Fibroblast of lung (primary cell): ENCODE measurements around the gene CAVIN2.

ENCODE experiments used
- EZH2 ChIP-seq: IDR thresholded peaks from 2 replicates; pipeline ENCODE4 v1.5.1; 2012; ENCODE audit warnings: low read length, control low read depth, mild to moderate bottlenecking; ENCODE audit errors: missing control alignments
- TF ChIP-seq, protein P1 (sequence below), 2 donors: IDR thresholded peaks in 1 of 2; conservative IDR thresholded peaks in 1 of 2; 1 replicate in 1 of 2; 2 replicates in 1 of 2; pipeline ENCODE4 v1.5.1; 2011 to 2012; ENCODE audit warnings: low read length in 2 of 2, control low read depth in 1 of 2, inconsistent platforms in 1 of 2, low read depth in 1 of 2, mild to moderate bottlenecking in 1 of 2

DNA sequence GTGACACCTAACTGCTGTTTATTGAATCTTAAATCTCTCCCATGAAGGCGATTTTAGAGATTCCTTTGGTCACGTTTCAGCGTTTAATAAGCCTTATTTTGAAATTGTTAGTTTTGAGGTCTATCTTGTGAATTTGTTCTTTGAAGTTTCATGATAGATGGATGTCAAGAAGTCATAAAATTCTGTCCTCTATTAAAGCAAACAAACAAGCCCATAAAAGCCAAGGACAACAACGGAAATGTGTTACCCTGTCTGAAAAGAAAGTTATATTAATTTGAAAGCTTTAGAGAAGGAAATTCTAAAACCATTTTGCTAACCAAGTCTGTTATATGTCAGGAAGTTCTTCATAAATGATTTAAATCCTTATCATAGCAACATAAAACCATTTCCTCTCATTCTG, 7.0 kb upstream of the CAVIN2 start:
- no peak for TF ChIP-seq EZH2
- TF ChIP-seq, protein P1, sequence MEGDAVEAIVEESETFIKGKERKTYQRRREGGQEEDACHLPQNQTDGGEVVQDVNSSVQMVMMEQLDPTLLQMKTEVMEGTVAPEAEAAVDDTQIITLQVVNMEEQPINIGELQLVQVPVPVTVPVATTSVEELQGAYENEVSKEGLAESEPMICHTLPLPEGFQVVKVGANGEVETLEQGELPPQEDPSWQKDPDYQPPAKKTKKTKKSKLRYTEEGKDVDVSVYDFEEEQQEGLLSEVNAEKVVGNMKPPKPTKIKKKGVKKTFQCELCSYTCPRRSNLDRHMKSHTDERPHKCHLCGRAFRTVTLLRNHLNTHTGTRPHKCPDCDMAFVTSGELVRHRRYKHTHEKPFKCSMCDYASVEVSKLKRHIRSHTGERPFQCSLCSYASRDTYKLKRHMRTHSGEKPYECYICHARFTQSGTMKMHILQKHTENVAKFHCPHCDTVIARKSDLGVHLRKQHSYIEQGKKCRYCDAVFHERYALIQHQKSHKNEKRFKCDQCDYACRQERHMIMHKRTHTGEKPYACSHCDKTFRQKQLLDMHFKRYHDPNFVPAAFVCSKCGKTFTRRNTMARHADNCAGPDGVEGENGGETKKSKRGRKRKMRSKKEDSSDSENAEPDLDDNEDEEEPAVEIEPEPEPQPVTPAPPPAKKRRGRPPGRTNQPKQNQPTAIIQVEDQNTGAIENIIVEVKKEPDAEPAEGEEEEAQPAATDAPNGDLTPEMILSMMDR (conservative IDR thresholded peaks at IDR 0.05 in 1 of 2, IDR thresholded peaks at IDR 0.05 in 1 of 2; ENCODE audit: low read depth in 1 of 2, low read length in 2 of 2): no peak
